Erythroblast (primary cell): ENCODE results near the gene GJC2.

Experiments
- DNase-seq, 2 experiments: peaks; one replicate each; lab custom pipeline; 2025; lab: John Stamatoyannopoulos, UW
- GATA1 ChIP-seq: IDR thresholded peaks from 2 replicates; pipeline ENCODE4 v1.6.1; 2011; ENCODE audit warnings: low read depth, mild to moderate bottlenecking, control low read depth, low read length, moderate library complexity
- POLR2A ChIP-seq: IDR thresholded peaks from 2 replicates; pipeline ENCODE4 v1.6.1; 2011; ENCODE audit warnings: mild to moderate bottlenecking, low read length

Gene GJC2

GRCh38 chr1:228154021-228154669 lies 4.4 kb downstream of the GJC2 start:
- no peak for DNase-seq
- TF ChIP-seq POLR2A (no peak), GATA1 (no peak)

GRCh38 chr1:228154670-228155571 lies 5.2 kb downstream of the GJC2 start:
- DNase-seq: no peak
- no peak for TF ChIP-seq GATA1
- no peak for TF ChIP-seq POLR2A

GRCh38 chr1:228155596-228156514 lies 6.1 kb downstream of the GJC2 start:
- TF ChIP-seq POLR2A: no peak
- TF ChIP-seq GATA1: no peak
- DNase-seq: no peak

GRCh38 chr1:228156515-228156881 lies 6.8 kb downstream of the GJC2 start:
- DNase-seq: no peak
- no peak for TF ChIP-seq POLR2A
- TF ChIP-seq GATA1: no peak

DNA sequence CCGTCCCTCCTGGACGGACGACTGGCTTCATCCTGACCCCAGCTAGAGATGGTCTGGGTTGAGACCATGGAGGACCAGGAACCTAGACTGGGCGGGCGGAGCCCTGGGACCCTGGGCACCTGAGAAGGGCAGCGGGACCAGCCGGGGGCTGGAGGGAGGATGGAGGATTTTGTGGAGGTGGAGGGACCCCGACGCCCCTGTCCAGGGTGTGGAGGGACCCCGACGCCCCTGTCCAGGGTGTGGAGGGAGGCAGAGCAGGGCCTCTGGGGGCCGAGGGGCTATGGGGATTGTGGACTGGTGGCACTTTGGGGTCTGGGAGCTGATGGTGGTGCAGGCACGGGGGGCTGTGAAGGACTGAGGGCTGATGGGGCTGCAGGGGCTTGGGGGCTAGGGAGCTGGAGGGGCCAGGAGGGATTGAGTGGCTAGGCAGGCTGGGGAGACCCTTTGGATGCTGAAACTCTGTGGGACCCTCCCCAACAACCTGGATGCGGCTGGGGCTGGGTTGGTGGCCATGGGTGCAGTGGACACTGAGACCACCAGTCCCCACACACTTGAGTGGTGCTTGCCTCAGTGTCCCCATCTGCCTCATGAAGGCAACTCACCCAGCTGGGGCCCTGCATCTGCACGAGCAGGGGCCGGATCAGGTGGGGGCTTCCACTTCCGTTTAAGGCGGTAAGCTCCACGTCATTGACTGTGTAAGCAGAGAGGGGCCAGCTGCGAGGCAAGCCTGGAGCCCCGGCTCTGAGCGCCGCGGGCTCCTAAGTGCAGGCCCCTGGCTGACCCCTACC lies 7.4 kb downstream of the GJC2 start:
- TF ChIP-seq POLR2A: no peak
- TF ChIP-seq GATA1: no peak
- no peak for DNase-seq

DNA sequence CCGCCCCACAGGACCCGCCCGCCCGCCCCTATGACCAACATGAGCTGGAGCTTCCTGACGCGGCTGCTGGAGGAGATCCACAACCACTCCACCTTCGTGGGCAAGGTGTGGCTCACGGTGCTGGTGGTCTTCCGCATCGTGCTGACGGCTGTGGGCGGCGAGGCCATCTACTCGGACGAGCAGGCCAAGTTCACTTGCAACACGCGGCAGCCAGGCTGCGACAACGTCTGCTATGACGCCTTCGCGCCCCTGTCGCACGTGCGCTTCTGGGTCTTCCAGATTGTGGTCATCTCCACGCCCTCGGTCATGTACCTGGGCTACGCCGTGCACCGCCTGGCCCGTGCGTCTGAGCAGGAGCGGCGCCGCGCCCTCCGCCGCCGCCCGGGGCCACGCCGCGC lies 8.0 kb downstream of the GJC2 start:
- no peak for DNase-seq

DNA sequence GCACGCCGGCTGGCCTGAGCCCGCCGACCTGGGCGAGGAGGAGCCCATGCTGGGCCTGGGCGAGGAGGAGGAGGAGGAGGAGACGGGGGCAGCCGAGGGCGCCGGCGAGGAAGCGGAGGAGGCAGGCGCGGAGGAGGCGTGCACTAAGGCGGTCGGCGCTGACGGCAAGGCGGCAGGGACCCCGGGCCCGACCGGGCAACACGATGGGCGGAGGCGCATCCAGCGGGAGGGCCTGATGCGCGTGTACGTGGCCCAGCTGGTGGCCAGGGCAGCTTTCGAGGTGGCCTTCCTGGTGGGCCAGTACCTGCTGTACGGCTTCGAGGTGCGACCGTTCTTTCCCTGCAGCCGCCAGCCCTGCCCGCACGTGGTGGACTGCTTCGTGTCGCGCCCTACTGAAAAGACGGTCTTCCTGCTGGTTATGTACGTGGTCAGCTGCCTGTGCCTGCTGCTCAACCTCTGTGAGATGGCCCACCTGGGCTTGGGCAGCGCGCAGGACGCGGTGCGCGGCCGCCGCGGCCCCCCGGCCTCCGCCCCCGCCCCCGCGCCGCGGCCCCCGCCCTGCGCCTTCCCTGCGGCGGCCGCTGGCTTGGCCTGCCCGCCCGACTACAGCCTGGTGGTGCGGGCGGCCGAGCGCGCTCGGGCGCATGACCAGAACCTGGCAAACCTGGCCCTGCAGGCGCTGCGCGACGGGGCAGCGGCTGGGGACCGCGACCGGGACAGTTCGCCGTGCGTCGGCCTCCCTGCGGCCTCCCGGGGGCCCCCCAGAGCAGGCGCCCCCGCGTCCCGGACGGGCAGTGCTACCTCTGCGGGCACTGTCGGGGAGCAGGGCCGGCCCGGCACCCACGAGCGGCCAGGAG lies 8.6 kb downstream of the GJC2 start:
- no peak for DNase-seq
- TF ChIP-seq POLR2A (no peak), GATA1 (no peak)

More for the DNA sequence above, 8.0 kb downstream of the GJC2 start:
- no peak for TF ChIP-seq POLR2A
- TF ChIP-seq GATA1: no peak

DNA sequence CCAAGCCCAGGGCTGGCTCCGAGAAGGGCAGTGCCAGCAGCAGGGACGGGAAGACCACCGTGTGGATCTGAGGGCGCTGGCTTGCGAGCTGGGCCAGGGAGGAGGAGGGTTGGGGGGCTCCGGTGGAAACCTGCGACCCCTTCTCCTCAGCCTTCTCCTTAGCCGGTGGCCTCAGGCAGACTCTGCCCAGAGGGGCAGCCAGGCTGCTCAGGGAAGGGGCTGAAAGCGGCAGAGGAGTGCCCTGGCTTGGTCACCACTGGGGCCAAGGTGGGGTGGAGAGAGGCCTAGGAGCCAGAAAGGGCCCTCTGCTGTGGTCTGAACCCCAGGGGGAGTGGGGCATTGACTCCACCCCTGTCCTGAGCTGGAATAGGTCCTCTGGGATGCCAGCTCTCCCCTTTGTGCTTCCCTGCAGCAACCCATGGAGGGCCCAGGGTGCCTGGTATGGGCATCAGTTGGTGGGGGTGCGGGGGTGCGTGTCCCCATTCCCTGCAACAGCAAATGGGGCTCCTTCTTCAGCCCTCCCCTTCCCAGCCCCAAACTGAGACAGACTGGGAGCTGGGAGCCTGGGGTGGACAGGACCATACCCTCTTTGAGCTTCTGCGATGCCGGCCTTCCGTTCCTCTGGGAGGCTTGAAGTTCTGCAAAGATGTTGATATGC lies 9.4 kb downstream of the GJC2 start:
- no peak for DNase-seq
- no peak for TF ChIP-seq GATA1
- TF ChIP-seq POLR2A: no peak

GRCh38 chr1:228160201-228160761 lies 10.6 kb downstream of the GJC2 start:
- no peak for DNase-seq
- no peak for TF ChIP-seq GATA1
- no peak for TF ChIP-seq POLR2A

GRCh38 chr1:228161362-228161761 lies 11.6 kb downstream of the GJC2 start:
- TF ChIP-seq GATA1: no peak
- no peak for TF ChIP-seq POLR2A
- DNase-seq: peak; percentile 58 to 69

DNA sequence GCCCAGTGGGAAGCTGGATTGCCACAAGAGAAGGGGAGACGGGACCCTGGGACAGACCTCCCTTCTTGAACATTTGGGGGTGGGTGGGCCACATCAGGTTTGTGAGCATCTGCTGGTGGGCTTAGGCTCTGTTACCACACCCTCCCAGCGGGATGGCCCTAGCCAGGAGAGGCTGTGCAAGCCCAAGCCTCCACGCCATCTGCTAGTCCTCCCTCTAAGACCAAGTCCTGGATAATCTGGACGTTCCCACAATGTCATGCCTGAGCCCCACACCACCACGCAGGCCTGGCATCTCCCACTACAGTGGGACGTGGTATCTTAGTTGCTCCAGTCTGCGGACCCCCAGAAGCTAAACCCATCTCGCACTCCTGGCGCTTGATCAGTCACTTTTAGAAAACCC lies 12.1 kb downstream of the GJC2 start:
- no peak for TF ChIP-seq POLR2A
- no peak for TF ChIP-seq GATA1
- no peak for DNase-seq
